Stromal cell of bone marrow (primary cell): ENCODE measurements around the gene SLC22A3.

Source experiments
- DNase-seq: peaks from one replicate; pipeline ENCODE4 v3.0.0-alpha.2; 2012; ENCODE audit warnings: low read depth

SLC22A3 gene

GRCh38 chr6:160418370-160418769, 70.2 kb downstream of the SLC22A3 start:
- DNase-seq = no peak

GRCh38 chr6:160419488-160419887, 71.3 kb downstream of the SLC22A3 start:
- DNase-seq = no peak

GRCh38 chr6:160420253-160420968, 72.2 kb downstream of the SLC22A3 start:
- DNase-seq = no peak

- no peak for DNase-seq
These were observed 72.9 kb downstream of the SLC22A3 start for GRCh38 chr6:160420969-160421556.

GRCh38 chr6:160421854-160422253, 73.7 kb downstream of the SLC22A3 start:
- DNase-seq = no peak

- DNase-seq = no peak
These were observed 76.1 kb downstream of the SLC22A3 start for GRCh38 chr6:160424256-160424655.

GRCh38 chr6:160426136-160426535, 78.0 kb downstream of the SLC22A3 start:
- no peak for DNase-seq

GRCh38 chr6:160427312-160428068, 79.3 kb downstream of the SLC22A3 start:
- no peak for DNase-seq

GRCh38 chr6:160428069-160428430, 79.9 kb downstream of the SLC22A3 start:
- DNase-seq = no peak

GRCh38 chr6:160428818-160429619, 80.8 kb downstream of the SLC22A3 start:
- no peak for DNase-seq

GRCh38 chr6:160429620-160429895, 81.4 kb downstream of the SLC22A3 start:
- no peak for DNase-seq

- no peak for DNase-seq
These were observed 82.0 kb downstream of the SLC22A3 start for GRCh38 chr6:160430203-160430602.

- no peak for DNase-seq
These were observed 82.6 kb downstream of the SLC22A3 start for GRCh38 chr6:160430751-160431150.

GRCh38 chr6:160431226-160431625, 83.0 kb downstream of the SLC22A3 start:
- DNase-seq = peak; percentile 87

GRCh38 chr6:160431791-160432404, 83.7 kb downstream of the SLC22A3 start:
- DNase-seq = no peak

- no peak for DNase-seq
These were observed 87.8 kb downstream of the SLC22A3 start for GRCh38 chr6:160435935-160436334.

GRCh38 chr6:160437154-160437553, 89.0 kb downstream of the SLC22A3 start:
- no peak for DNase-seq

- no peak for DNase-seq
These were observed 89.6 kb downstream of the SLC22A3 start for GRCh38 chr6:160437775-160438174.

GRCh38 chr6:160438481-160438880, 90.3 kb downstream of the SLC22A3 start:
- DNase-seq = no peak

GRCh38 chr6:160439751-160440150, 91.6 kb downstream of the SLC22A3 start:
- DNase-seq = no peak

- DNase-seq = no peak
These were observed 94.0 kb downstream of the SLC22A3 start for GRCh38 chr6:160442151-160442550.

- no peak for DNase-seq
These were observed 97.0 kb downstream of the SLC22A3 start for GRCh38 chr6:160445130-160445529.
